GM21367 (cell line): ENCODE data around the gene PODXL.

ENCODE experiments used
- ATAC-seq: cut with Tn5 transposase; IDR thresholded peaks from one replicate; pipeline ENCODE4 v1.9.1; 2021; ENCODE audit not compliant: unreplicated experiment

The PODXL gene

GRCh38 chr7:131568510-131568909, 12.1 kb upstream of the PODXL start:
- no peak for ATAC-seq

DNA sequence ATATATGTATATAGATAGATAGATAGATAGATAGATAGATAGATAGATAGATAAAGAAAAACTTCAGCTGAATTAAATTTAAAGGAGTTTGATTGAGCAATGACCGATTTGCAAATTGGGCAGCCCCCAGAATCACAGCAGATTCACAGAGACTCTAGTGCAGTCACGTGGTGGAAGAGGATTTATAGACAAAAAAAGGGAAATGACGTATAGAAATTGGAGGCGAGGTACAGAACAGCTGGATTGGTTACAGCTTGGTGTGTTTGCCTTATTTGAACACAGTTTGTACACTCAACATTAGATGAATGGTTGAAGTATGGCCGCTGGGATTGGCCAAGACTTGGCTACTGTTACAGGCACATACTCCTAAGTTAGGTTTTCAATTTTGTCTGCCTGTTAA, 8.2 kb upstream of the PODXL start:
- no peak for ATAC-seq

- ATAC-seq: no peak
Measured at GRCh38 chr7:131563918-131564317, 7.5 kb upstream of the PODXL start.

DNA sequence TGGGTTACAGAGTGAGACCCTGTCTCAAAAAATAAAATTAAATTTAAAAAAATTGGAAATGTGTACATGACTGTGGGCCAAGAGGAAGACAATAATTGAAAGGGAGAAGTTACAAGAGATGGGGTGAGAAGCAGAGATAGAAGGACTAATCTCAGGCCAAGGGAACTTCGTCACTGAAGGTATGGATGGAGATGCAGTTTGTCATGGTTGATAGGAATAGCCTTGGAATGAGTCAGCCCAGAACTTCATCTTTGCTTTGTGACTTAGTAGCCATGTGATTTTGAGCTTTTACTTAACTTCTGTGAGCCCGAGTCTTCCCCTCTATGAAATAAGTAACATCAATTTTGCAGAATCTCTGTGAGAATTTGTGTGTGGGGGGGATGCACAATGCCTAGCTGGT, 6.5 kb upstream of the PODXL start:
- ATAC-seq: no peak

DNA sequence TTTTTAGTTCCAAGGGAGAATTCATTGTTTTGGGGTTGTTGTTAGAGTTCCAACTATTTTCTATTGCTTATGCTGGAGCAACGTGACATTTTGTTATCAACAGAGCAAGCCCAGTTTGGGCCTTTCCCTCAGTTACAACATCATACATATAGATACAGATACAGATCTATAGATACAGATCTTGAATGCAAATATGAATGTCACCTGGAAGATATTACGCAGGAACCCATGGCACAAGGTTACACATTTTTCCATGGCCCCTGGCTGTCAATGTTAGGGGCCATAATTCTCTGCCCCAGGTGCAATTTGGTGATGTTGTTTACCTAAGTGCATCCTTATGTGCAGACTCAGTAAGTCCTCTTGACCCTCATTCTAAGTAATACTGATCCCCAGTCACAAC, 3.6 kb upstream of the PODXL start:
- ATAC-seq: no peak

DNA sequence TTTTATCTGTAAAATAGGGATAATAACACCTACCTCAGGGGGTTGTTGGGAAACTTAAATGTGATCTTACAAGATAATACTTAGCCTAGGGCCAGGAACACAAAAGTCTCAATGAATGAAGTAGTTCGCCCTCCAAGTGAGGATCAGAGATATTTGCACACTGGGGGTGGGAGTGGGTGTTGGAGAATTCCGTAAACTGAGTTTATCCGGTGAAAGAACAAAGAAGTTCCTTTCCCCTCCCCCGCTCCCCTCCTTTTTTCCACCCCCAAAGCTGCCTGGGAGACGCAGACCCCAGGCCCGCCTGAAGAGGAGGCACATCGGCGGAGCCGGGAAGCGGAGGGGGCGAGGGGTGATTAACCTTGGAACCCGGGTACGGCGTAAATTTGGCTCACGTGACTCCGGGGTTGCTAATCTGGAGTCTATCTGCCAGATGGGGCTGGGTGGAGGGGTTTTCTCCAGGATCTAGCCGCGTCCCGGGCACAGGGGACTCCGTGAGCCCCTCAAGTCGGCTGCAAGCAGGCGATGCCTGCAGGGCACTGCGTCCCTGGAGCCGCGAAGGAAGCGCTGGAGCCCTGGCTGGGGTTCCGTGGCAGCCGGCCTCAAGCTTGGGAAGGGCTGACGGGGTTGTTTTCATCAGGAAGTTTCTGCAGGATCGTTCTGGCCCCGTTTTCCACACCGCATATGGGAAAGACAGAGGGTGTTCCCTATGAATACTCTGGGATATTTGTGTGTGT, 1.4 kb upstream of the PODXL start:
- no peak for ATAC-seq

GRCh38 chr7:131556909-131557651, 652 bp upstream of the PODXL start:
- no peak for ATAC-seq

GRCh38 chr7:131555552-131556052, 826 bp downstream of the PODXL start:
- ATAC-seq: no peak

- no peak for ATAC-seq
Measured at GRCh38 chr7:131554880-131555516, 1.4 kb downstream of the PODXL start.

DNA sequence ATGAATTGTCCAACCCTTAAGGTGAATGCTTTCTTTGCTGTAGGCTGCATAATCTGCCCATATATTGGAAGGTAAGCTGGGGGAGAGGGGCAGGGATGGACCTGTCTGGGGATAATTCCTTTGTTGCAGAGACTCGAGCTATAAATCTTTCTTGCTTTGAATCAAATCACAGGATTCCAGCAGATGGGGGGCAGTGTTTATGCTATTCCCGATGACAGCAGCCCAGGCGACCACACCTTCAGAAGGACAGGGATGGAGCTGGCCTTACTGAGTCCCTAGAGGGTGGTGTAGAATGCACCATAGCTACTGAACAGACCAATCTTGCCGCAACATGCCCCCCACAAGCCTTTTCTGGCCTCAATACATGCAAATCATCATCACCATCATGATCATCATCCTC, 2.5 kb downstream of the PODXL start:
- ATAC-seq: no peak

GRCh38 chr7:131552053-131552452, 4.4 kb downstream of the PODXL start:
- ATAC-seq: no peak

GRCh38 chr7:131550846-131551245, 5.6 kb downstream of the PODXL start:
- ATAC-seq: no peak

DNA sequence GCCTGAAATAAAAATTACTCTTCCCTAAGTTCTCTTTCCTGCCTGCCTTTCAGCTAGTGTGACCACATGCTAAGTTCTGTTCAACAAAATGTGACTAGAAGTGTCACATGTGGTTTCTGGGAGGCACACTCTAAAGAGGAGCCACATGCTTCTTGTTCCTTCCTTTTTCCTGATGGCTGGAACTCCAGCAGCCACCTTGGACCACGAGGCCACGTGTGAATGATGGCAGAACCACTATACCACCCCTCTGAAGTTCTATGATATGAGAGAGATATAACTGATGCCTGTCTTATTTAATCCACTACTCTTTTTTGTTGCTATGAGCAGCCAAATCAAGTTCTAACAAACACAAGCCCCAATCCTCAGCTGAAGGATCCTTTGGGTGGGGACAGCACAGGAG, 8.1 kb downstream of the PODXL start:
- no peak for ATAC-seq

DNA sequence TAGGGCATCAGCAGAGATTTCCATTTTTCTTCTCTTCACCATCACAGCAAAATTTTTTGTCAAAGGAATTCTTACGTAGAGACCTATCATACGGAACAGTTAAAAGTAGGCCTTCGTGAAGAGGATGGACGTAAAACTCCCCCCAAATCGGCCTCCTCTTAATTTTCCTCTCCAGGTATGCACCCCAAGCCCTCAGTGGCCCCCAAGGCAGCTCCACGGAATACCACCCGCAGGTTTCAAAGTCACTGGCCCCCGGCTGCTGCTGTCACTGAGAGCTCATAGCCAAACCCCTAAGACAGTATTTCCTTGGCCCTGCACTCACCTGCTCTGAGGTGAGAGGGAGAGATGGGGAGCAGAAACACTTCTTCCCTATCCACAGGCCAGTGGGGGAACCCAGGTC, 8.8 kb downstream of the PODXL start:
- no peak for ATAC-seq

GRCh38 chr7:131546583-131547141, 9.8 kb downstream of the PODXL start:
- ATAC-seq: no peak

- ATAC-seq: no peak
Measured at GRCh38 chr7:131546126-131546525, 10.3 kb downstream of the PODXL start.

DNA sequence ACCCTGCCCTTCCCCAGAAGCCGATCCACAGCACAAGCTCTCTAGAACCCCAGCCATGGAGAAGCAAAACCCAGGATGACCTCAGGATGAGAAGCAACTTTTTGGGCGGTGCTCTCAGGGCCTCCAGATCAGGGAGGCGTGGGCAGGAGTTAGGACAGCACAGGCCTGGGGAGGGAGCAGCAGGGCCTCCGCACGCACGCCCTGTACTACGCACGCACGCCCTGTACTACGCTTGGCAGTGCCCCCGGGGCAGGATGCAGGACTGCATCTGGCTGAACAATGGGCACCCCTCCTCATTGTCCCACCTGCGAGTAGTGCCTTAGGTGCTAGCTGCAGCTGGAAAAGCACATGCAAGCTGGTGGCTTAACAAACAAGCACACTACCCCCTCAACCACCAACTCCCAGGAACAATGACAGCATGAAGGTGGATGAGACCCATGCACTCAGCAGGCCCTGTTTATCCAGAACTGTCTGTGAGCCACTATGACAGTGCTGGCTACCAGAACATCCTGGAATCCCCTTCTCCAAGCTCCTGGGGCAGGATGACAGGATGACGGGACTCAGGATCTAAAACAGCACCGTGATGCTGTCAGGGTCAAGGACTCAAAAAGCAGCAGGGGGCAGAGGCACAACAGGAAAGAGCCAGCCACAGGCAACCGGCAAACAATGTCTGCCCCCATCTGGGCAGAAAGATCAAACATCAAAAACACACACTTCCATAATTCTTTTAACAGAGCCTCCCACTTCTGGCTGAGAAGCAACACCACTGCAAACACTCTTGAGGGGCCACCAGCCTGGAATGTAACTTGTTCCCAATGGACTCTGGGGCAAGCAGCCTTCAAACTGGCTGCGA, 11.8 kb downstream of the PODXL start:
- ATAC-seq: no peak

- no peak for ATAC-seq
Measured at GRCh38 chr7:131544021-131544420, 12.4 kb downstream of the PODXL start.

GRCh38 chr7:131543298-131543697, 13.1 kb downstream of the PODXL start:
- ATAC-seq: no peak

- ATAC-seq: no peak
Measured at GRCh38 chr7:131540491-131541162, 15.8 kb downstream of the PODXL start.
